Osteoblast (primary cell): Measurements from ENCODE around the gene GALNT2. TPM values are rescaled to one million over a fixed set of nuclear protein-coding genes. Genes with fewer than 3 reads are reported as not detected.

ENCODE experiments used
- DNase-seq: peaks from one replicate; pipeline ENCODE4 v3.0.0; 2011; ENCODE audit warnings: low spot score, mixed read lengths; ENCODE audit not compliant: insufficient read length; ENCODE audit errors: missing footprints
- H2AFZ ChIP-seq: 2 replicates; pipeline ENCODE4 v1.6.0; 2011; ENCODE audit warnings: mild to moderate bottlenecking, low read length
- H3K27ac ChIP-seq: 2 replicates; pipeline ENCODE4 v1.5.1; 2011; ENCODE audit warnings: mild to moderate bottlenecking, low read depth, low read length, moderate library complexity
- H3K27me3 ChIP-seq: 2 replicates; pipeline ENCODE4 v1.6.0; 2012; ENCODE audit warnings: mild to moderate bottlenecking, control low read depth, inconsistent platforms, low read length, moderate library complexity; ENCODE audit not compliant: insufficient read depth
- H3K36me3 ChIP-seq: 2 replicates; pipeline ENCODE4 v1.5.1; 2011; ENCODE audit warnings: mild to moderate bottlenecking, low read length, control low read depth, moderate library complexity; ENCODE audit not compliant: insufficient read depth
- H3K4me1 ChIP-seq: 2 replicates; pipeline ENCODE4 v1.5.1; 2011; ENCODE audit warnings: mild to moderate bottlenecking, low read length, control low read depth, moderate library complexity; ENCODE audit not compliant: insufficient read depth
- H3K4me2 ChIP-seq: 2 replicates; pipeline ENCODE4 v1.6.0; 2011; ENCODE audit warnings: mild to moderate bottlenecking, low read length; ENCODE audit not compliant: insufficient read depth
- H3K4me3 ChIP-seq: fragments of 200-600 bp; sonication (generic); 3 replicates; pipeline ENCODE4 v1.5.1; 2012; ENCODE audit warnings: mild to moderate bottlenecking, low read length, inconsistent platforms; ENCODE audit not compliant: insufficient read depth
- H3K79me2 ChIP-seq: 2 replicates; pipeline ENCODE4 v1.6.0; 2012; ENCODE audit warnings: mild to moderate bottlenecking, low read length, control low read depth, inconsistent platforms; ENCODE audit not compliant: insufficient read depth
- H3K9me3 ChIP-seq: 2 replicates; pipeline ENCODE4 v1.5.1; 2011; ENCODE audit warnings: low read depth, low read length, control low read depth
- H4K20me1 ChIP-seq: 2 replicates; pipeline ENCODE4 v1.6.0; 2012; ENCODE audit warnings: mild to moderate bottlenecking, low read length, control low read depth; ENCODE audit not compliant: insufficient read depth
- CTCF ChIP-seq: IDR thresholded peaks from 2 replicates; pipeline ENCODE4 v1.5.1; 2011; ENCODE audit warnings: mild to moderate bottlenecking, low read depth, low read length, moderate library complexity; ENCODE audit errors: extremely low read depth
- total RNA-seq: library from RNA; depleted of rRNA; stranded (reverse); fragments of >200 nt; gene quantifications from 2 replicates; pipeline ENCODE4 v1.2.3, GENCODE V29; 2012

GALNT2 gene
- total RNA-seq, 1 donor, result 83.2 TPM

GRCh38 chr1:230264342-230264741, 197.3 kb downstream of the GALNT2 start:
- no peaks in the 10 kb centered on the region for H3K4me1 ChIP-seq
- no peaks in the 10 kb centered on the region for H3K27me3 ChIP-seq
- no peak for TF ChIP-seq CTCF
- no peak overlapping the region for H3K4me2 ChIP-seq
- no peaks in the 10 kb centered on the region for H3K79me2 ChIP-seq
- H3K36me3 ChIP-seq, result peaks cover 48% of the 10 kb centered on the region
- H3K27ac ChIP-seq, result no peak overlapping the region
- H2AFZ ChIP-seq, result no peak overlapping the region
- DNase-seq, result no peak
- peaks cover 5% of the 10 kb centered on the region for H4K20me1 ChIP-seq
- H3K4me3 ChIP-seq, result no peak overlapping the region
- H3K9me3 ChIP-seq, result no peaks in the 10 kb centered on the region

- DNase-seq, result no peak
Observed at GRCh38 chr1:230265200-230266115, 198.4 kb downstream of the GALNT2 start.

GRCh38 chr1:230266456-230266855, 199.4 kb downstream of the GALNT2 start:
- Histone ChIP-seq H3K4me3 (no peak overlapping the region), H3K79me2 (no peaks in the 10 kb centered on the region), H2AFZ (no peak overlapping the region), H3K4me1 (peaks cover 10% of the 10 kb centered on the region), H3K36me3 (peaks cover 57% of the 10 kb centered on the region), H3K27me3 (no peaks in the 10 kb centered on the region), H3K9me3 (no peaks in the 10 kb centered on the region), H3K27ac (no peak overlapping the region), H3K4me2 (no peak overlapping the region), H4K20me1 (peaks cover 6% of the 10 kb centered on the region)
- DNase-seq, result no peak
- no peak for TF ChIP-seq CTCF

More at GRCh38 chr1:230265200-230266115, 198.4 kb downstream of the GALNT2 start:
- Histone ChIP-seq H3K4me1 (peaks cover 4% of the 10 kb centered on the region), H3K9me3 (no peaks in the 10 kb centered on the region), H3K27ac (no peak overlapping the region), H3K4me2 (no peak overlapping the region), H3K4me3 (no peak overlapping the region), H2AFZ (no peak overlapping the region), H4K20me1 (peaks cover 6% of the 10 kb centered on the region), H3K36me3 (peaks cover 49% of the 10 kb centered on the region), H3K27me3 (no peaks in the 10 kb centered on the region), H3K79me2 (no peaks in the 10 kb centered on the region)
- TF ChIP-seq CTCF, result no peak

- Histone ChIP-seq H4K20me1 (peaks cover 6% of the 10 kb centered on the region), H3K4me2 (no peak overlapping the region), H3K4me1 (peaks cover 10% of the 10 kb centered on the region), H3K79me2 (no peaks in the 10 kb centered on the region), H3K9me3 (no peaks in the 10 kb centered on the region), H3K27me3 (no peaks in the 10 kb centered on the region), H3K36me3 (peaks cover 57% of the 10 kb centered on the region), H2AFZ (no peak overlapping the region), H3K27ac (no peak overlapping the region), H3K4me3 (no peak overlapping the region)
- no peak for TF ChIP-seq CTCF
- no peak for DNase-seq
Observed at GRCh38 chr1:230267338-230268065, 200.5 kb downstream of the GALNT2 start.
